Endothelial cell of umbilical vein (primary cell): Measurements from ENCODE around the gene CD27. TPM values are rescaled to one million over a fixed set of nuclear protein-coding genes. Genes with fewer than 3 reads are reported as not detected.

Experiments
- BruUV-seq: library from RNA; stranded (reverse); fragments of 400-500 nt; replicated peaks from 2 replicates; lab custom pipeline; 2021; lab: Mats Ljungman, UMichigan
- CTCF ChIA-PET: fragments of 300-600, 350-600 bp; sonication (Branson Sonifier 250); formaldehyde crosslinking; loops from one replicate; lab custom pipeline; 2021; ENCODE audit warnings: antibody characterized with exemption, inconsistent platforms; lab: Charles Lee
- POLR2A ChIA-PET: fragments of 300-600, 350-600 bp; sonication (Branson Sonifier 250); formaldehyde crosslinking; loops from one replicate; lab custom pipeline; 2021; ENCODE audit warnings: antibody characterized with exemption, inconsistent platforms; lab: Charles Lee
- DNase-seq: peaks from one replicate; pipeline ENCODE4 v3.0.0-alpha.2; 2011; ENCODE audit warnings: low read depth, low spot score
- FAIRE-seq: peaks from 2 replicates; lab custom pipeline; 2011; peaks lifted over from hg19 to GRCh38; lab: Jason Lieb, UNC
- H2AFZ ChIP-seq: 2 replicates; pipeline ENCODE4 v1.6.0; 2012; ENCODE audit warnings: low read depth, low read length, control low read depth, inconsistent platforms
- H3K27ac ChIP-seq: 2 replicates; pipeline ENCODE4 v1.5.1; 2011; ENCODE audit warnings: low read depth, mild to moderate bottlenecking, control low read depth, low read length, moderate library complexity; ENCODE audit not compliant: insufficient read depth
- H3K27me3 ChIP-seq, 2 experiments: 2 replicates each; pipeline versions ENCODE4 v1.6.0 to v1.6.1; 2011; ENCODE audit warnings: low read length in 2 of 2, mixed read lengths in 1 of 2; ENCODE audit not compliant: control insufficient read depth in 2 of 2, insufficient read depth in 2 of 2
- H3K36me3 ChIP-seq, 2 experiments: 2 replicates in 1 of 2; 3 replicates in 1 of 2; pipeline ENCODE4 v1.5.1; 2011; ENCODE audit warnings: low read length in 2 of 2, mild to moderate bottlenecking in 1 of 2, moderate library complexity in 1 of 2; ENCODE audit not compliant: control insufficient read depth in 2 of 2, insufficient read depth in 2 of 2; ENCODE audit errors: extremely low read depth in 1 of 2
- H3K4me1 ChIP-seq: 3 replicates; pipeline ENCODE4 v1.5.1; 2011; ENCODE audit warnings: mild to moderate bottlenecking, low read length; ENCODE audit not compliant: control insufficient read depth, insufficient read depth; ENCODE audit errors: extremely low read depth
- H3K4me2 ChIP-seq: 2 replicates; pipeline ENCODE4 v1.6.1; 2011; ENCODE audit warnings: low read length, control low read depth, mixed read lengths; ENCODE audit not compliant: insufficient read depth
- H3K4me3 ChIP-seq, 3 experiments: fragments of 200-600 bp in 1 of 3; sonication (generic), shearing (Covaris generic) in 1 of 3; replicated peaks in 1 of 3; 2 replicates each; pipeline ENCODE4 v1.5.1; 2011 to 2016; ENCODE audit warnings: control low read depth in 3 of 3, low read length in 3 of 3, mild to moderate bottlenecking in 2 of 3, inconsistent platforms in 1 of 3, low read depth in 1 of 3, moderate library complexity in 1 of 3; ENCODE audit not compliant: insufficient read depth in 1 of 3
- H3K79me2 ChIP-seq: 2 replicates; pipeline ENCODE4 v1.6.0; 2012; ENCODE audit warnings: low read length, inconsistent platforms; ENCODE audit not compliant: control insufficient read depth, insufficient read depth
- H3K9ac ChIP-seq: replicated peaks from 2 replicates; pipeline ENCODE3; 2011; ENCODE audit warnings: low read length, control low read depth; ENCODE audit not compliant: insufficient read depth; ENCODE audit errors: extremely low read depth
- H3K9me1 ChIP-seq: replicated peaks from 3 replicates; pipeline ENCODE4 v1.6.0; 2011; ENCODE audit warnings: mild to moderate bottlenecking, low read length; ENCODE audit not compliant: control insufficient read depth, insufficient read depth; ENCODE audit errors: extremely low read depth
- H3K9me3 ChIP-seq: replicated peaks from 2 replicates; pipeline ENCODE4 v1.5.1; 2012; ENCODE audit warnings: low read length, inconsistent platforms; ENCODE audit not compliant: control insufficient read depth, insufficient read depth
- H4K20me1 ChIP-seq: replicated peaks from 2 replicates; pipeline ENCODE3; 2011; ENCODE audit warnings: mild to moderate bottlenecking, low read length; ENCODE audit not compliant: control insufficient read depth, insufficient read depth; ENCODE audit errors: extremely low read depth
- CTCF ChIP-seq, 2 donors: IDR thresholded peaks; 1 replicate in 1 of 2; 2 replicates in 1 of 2; pipeline ENCODE4 v1.5.1; 2011; ENCODE audit warnings: low read length in 2 of 2, mild to moderate bottlenecking in 2 of 2, moderate library complexity in 2 of 2, control low read depth in 1 of 2, inconsistent platforms in 1 of 2, low read depth in 1 of 2; ENCODE audit not compliant: insufficient read depth in 1 of 2; ENCODE audit errors: extremely low read depth in 1 of 2
- EZH2 ChIP-seq: IDR thresholded peaks from 2 replicates; pipeline ENCODE4 v1.6.1; 2012; ENCODE audit warnings: borderline replicate concordance, low read depth, mild to moderate bottlenecking, moderate library complexity, low read length, inconsistent platforms; ENCODE audit not compliant: severe bottlenecking
- FOS ChIP-seq: IDR thresholded peaks from 2 replicates; pipeline ENCODE4 v1.6.1; 2011; ENCODE audit warnings: mild to moderate bottlenecking, low read length, moderate library complexity, borderline replicate concordance; ENCODE audit not compliant: insufficient read depth
- GATA2 ChIP-seq: IDR thresholded peaks from 2 replicates; pipeline ENCODE4 v1.7.0; 2011; ENCODE audit warnings: low read depth, mild to moderate bottlenecking, moderate library complexity, mixed read lengths, low read length; ENCODE audit not compliant: insufficient read length, insufficient read depth
- JUN ChIP-seq: IDR thresholded peaks from 2 replicates; pipeline ENCODE4 v1.6.1; 2011; ENCODE audit warnings: borderline replicate concordance, low read depth; ENCODE audit not compliant: insufficient read length, insufficient read depth
- MAX ChIP-seq: IDR thresholded peaks from 2 replicates; pipeline ENCODE4 v1.6.1; 2011; ENCODE audit not compliant: insufficient read depth, insufficient read length
- MYC ChIP-seq: IDR thresholded peaks from one replicate; pipeline ENCODE4 v1.6.1; 2011; ENCODE audit warnings: mild to moderate bottlenecking, low read depth, low read length
- POLR2A ChIP-seq: IDR thresholded peaks from 2 replicates; pipeline ENCODE4 v1.6.1; 2012; ENCODE audit warnings: low read depth, mild to moderate bottlenecking, control low read depth, low read length
- POLR2AphosphoS5 ChIP-seq: IDR thresholded peaks from 2 replicates; pipeline ENCODE4 v1.6.1; 2012; ENCODE audit warnings: low read depth, mild to moderate bottlenecking, control low read depth, low read length, moderate library complexity; ENCODE audit not compliant: insufficient read depth
- dilution Hi-C: fragments of 300-500 bp; cut with MboI; formaldehyde crosslinking; loops from one replicate; pipeline ENCODE4 v1.15.0; 2019; ENCODE audit warnings: low sequenced_read_pairs; ENCODE audit not compliant: extremely low pct_ligation_motif_present
- intact Hi-C: fragments of 100-400 bp; cut with micrococcal nuclease; formaldehyde crosslinking; loops from one replicate; pipeline ENCODE4 v1.10.0; 2022
- polyA plus RNA-seq, 4 experiments: library from polyadenylated mRNA; depleted of rRNA in 3 of 4; stranded (reverse) in 3 of 4; unstranded in 1 of 4; fragments of >200 nt; gene quantifications; 2 replicates each; pipeline versions ENCODE4 v1.2.1 to v1.2.3, GENCODE V29; 2011 to 2012; ENCODE audit warnings: missing spikeins in 1 of 4
- total RNA-seq: library from RNA; stranded (reverse); gene quantifications from 2 replicates; pipeline ENCODE4 v1.2.3, GENCODE V29; 2021

CD27 gene
- total and polyA plus RNA-seq, 2 donors (not counting 3 experiments of a cell fraction or from before 2014, with no cell fraction given): not detected

DNA sequence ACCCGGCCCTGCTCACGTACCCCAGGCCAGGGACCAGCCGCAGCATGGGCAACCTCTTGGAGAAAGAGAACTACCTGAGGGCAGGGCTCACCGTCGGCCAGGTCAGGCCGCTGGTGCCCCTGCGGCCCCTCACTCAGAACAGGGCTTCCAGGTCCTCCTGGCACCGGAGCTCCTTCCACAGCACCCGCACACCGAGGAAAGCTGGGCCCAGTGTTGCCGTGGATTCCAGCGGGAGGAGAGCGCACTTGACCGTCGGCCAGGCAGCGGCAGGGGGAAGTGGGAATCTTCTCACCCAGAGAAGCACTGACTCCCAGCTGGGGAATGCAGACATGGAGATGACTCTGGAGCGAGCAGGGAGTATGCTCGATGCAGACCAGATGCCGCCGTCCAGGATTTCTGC, 33.7 kb downstream of the CD27 start:
- Histone ChIP-seq H3K9ac (no peak overlapping the region), H3K9me3 (no peaks in the 10 kb centered on the region), H2AFZ (no peak overlapping the region), H3K4me3 (no peak overlapping the region), H3K27me3 (peaks cover 1 to 5% of the 10 kb centered on the region in 2 experiments), H3K4me2 (no peak overlapping the region), H3K27ac (no peak overlapping the region), H3K79me2 (no peaks in the 10 kb centered on the region), H3K4me1 (no peaks in the 10 kb centered on the region), H3K36me3 (no peaks in the 10 kb centered on the region), H4K20me1 (no peaks in the 10 kb centered on the region), H3K9me1 (no peaks in the 10 kb centered on the region)
- no peak for DNase-seq
- ChIA-PET CTCF (no interaction called here), POLR2A (no interaction called here)
- no peak for FAIRE-seq
- intact Hi-C loops (no loop called here), dilution Hi-C loops (no loop called here)
- no TSS peak for BruUV-seq
- TF ChIP-seq MYC (no peak), MAX (no peak), GATA2 (no peak), POLR2A (no peak), EZH2 (no peak)

DNA sequence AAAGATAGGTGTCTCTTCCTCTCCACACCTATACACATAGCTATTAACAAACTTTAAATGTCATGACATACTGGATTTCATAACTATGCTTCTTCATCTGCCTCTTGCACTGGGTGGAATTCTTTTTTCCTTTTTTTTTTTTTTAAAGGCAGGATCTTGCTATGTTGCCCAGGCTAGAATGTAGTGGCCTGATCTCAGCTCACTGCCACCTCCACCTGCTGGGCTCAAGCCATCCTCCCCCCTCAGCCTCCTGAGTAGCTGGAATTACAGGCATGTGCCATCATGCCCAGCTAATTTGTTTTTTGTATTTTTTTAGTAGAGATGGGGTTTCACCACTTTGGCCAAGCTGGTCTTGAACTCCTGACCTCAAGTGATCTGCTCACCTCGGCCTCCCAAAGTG, 43.5 kb downstream of the CD27 start:
- ChIA-PET POLR2A (interaction anchor here (0.9 kb wide), 1 partner anchor 29 kb away, joined by 3 read pairs; no protein-coding TSS in a partner anchor), CTCF (interaction anchor here (1.6 to 2.0 kb wide), 2 partner anchors 22 to 23 kb away, joined by 4 to 7 read pairs; no protein-coding TSS in a partner anchor)
- H3K9me1 ChIP-seq: no peaks in the 10 kb centered on the region
- H3K4me3 ChIP-seq: no peak overlapping the region
- no peak overlapping the region for H3K4me2 ChIP-seq
- peaks cover 5% of the 10 kb centered on the region for H3K4me1 ChIP-seq
- H3K9me3 ChIP-seq: no peaks in the 10 kb centered on the region
- no peaks in the 10 kb centered on the region for H3K27me3 ChIP-seq
- H3K9ac ChIP-seq: no peak overlapping the region
- intact Hi-C loops: no loop called here
- H3K36me3 ChIP-seq: peaks cover 0 to 3% of the 10 kb centered on the region in 2 experiments
- DNase-seq: no peak
- H2AFZ ChIP-seq: no peak overlapping the region
- no peak for FAIRE-seq
- no peak for TF ChIP-seq GATA2
- no peak for TF ChIP-seq MYC
- TF ChIP-seq FOS: no peak
- no peak for TF ChIP-seq POLR2A
- TF ChIP-seq JUN: no peak
- no peak for TF ChIP-seq EZH2
- TF ChIP-seq MAX: no peak
- no peak for TF ChIP-seq CTCF (IDR thresholded peaks at IDR 0.05; ENCODE audit: extremely low read depth in 1 of 2, insufficient read depth in 1 of 2, low read depth in 1 of 2, low read length in 2 of 2)
- no peak for TF ChIP-seq POLR2AphosphoS5
- no peaks in the 10 kb centered on the region for H4K20me1 ChIP-seq
- BruUV-seq: no TSS peak
- dilution Hi-C loops: no loop called here
- H3K27ac ChIP-seq: no peak overlapping the region
- H3K79me2 ChIP-seq: peaks cover 9% of the 10 kb centered on the region
